Esophagus squamous epithelium (tissue), 5 donors: ENCODE measurements around the gene CTNND2. TPM values are rescaled to one million over a fixed set of nuclear protein-coding genes. Genes with fewer than 3 reads are reported as not detected.

Source experiments
- DNase-seq: peaks from one replicate; lab custom pipeline; 2025; lab: John Stamatoyannopoulos, UW
- H3K27ac ChIP-seq, 4 donors: fragments of 200-600 bp; sonication (generic); one replicate each; pipeline ENCODE4 v1.5.1; 2016 to 2019; ENCODE audit warnings: mild to moderate bottlenecking in 1 of 4
- H3K27me3 ChIP-seq, 4 donors: fragments of 200-600 bp; sonication (generic); 1 replicate in 3 of 4; 2 replicates in 1 of 4; pipeline versions ENCODE4 v1.5.1 to v1.6.0; 2017 to 2021; ENCODE audit warnings: antibody characterized with exemption in 1 of 4
- H3K36me3 ChIP-seq, 3 donors: fragments of 200-600 bp; sonication (generic); one replicate each; pipeline ENCODE4 v1.5.1; 2016 to 2019
- H3K4me1 ChIP-seq, 3 donors: fragments of 200-600 bp; sonication (generic); one replicate each; pipeline ENCODE4 v1.5.1; 2017 to 2019
- H3K4me3 ChIP-seq, 4 donors: fragments of 200-600 bp; sonication (generic); 1 replicate in 3 of 4; 2 replicates in 1 of 4; pipeline ENCODE4 v1.5.1; 2016 to 2019; ENCODE audit warnings: mild to moderate bottlenecking in 2 of 4, moderate library complexity in 1 of 4
- H3K9me3 ChIP-seq, 3 donors: fragments of 200-600 bp; sonication (generic); one replicate each; pipeline ENCODE4 v1.5.1; 2016 to 2019
- POLR2A ChIP-seq, 4 donors: fragments of 450-650 bp; IDR thresholded peaks; one replicate each; pipeline ENCODE4 v1.6.1; 2017; ENCODE audit warnings: antibody characterized with exemption in 4 of 4, mild to moderate bottlenecking in 4 of 4, moderate library complexity in 3 of 4
- WGBS, 2 donors: methylation state at CpG; one replicate each; pipeline ENCODE4 v1.1.5; 2018; 5-methylcytosine and 5-hydroxymethylcytosine counted together
- intact Hi-C: fragments of 100-400 bp; cut with DNase I; formaldehyde crosslinking; loops from one replicate; pipeline ENCODE4 v1.15.0; 2022
- total RNA-seq, 4 donors: library from RNA; depleted of rRNA; stranded (reverse); fragments of >200 nt; gene quantifications; one replicate each; pipeline ENCODE4 v1.1.0, GENCODE V29; 2016
- TF ChIP-seq, protein P1 (sequence below), 6 experiments: fragments of 450-650 bp in 4 of 6; fragments of 200-600 bp in 2 of 6; sonication (generic) in 2 of 6; IDR thresholded peaks; one replicate each; pipeline ENCODE4 v1.5.1; 2016 to 2019; ENCODE audit warnings: antibody characterized with exemption in 6 of 6, mild to moderate bottlenecking in 4 of 6, moderate library complexity in 4 of 6
- donor health status: DM: yes; HTN: yes; CAD: no.

The CTNND2 gene
- total RNA-seq, 4 donors from 2014 or later = 0.38 to 0.50 TPM; not detected in 2

DNA sequence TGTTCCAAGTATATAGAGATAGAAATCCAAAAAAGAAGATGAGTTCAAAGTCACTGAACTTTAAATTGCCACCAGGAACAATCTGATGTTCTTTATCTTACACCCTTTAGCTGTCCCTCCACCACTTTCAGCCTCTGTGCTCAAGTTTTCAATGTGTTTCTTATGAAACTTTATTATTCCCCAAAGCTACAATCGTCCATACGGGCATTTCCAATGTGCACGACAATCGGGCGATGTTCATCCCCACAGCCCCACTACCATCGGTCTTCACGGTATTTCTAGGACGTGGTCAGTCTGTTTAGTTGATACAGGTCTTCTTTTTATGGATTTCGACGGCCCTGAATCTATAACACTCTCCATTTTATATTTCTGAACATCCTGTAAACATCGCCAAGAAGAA, 904.5 kb downstream of the CTNND2 start:
- DNase-seq = no peak
- 86 to 87% methylated on average over 11 of the region's 11 CpGs for WGBS, 2 donors
- H3K9me3 ChIP-seq = no peaks in the 10 kb centered on the region

DNA sequence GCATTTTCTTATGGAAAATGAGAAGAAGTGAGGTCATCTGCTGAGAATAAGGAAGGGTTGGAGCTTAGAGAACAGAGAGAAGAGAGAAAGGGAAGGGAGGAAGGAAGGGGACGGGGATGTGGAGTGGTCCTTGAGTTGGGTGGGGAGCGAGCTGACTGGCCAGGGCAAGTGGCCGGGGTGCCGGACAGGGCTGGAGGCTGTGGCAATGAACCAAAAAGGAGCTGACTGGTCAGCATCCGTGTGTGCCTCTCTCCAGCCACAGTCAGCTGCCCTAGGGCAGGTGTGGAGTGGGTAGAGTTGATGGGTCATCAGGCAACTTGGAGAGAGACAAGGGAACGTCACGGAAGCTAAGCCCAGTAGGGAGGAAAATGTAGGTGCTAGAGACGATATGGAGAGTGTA, 908.4 kb downstream of the CTNND2 start:
- Histone ChIP-seq H3K27ac (no peak overlapping the region), H3K36me3 (no peaks in the 10 kb centered on the region), H3K27me3 (peaks cover 0 to 31% (median 0%) of the 10 kb centered on the region in 4 donors), H3K4me1 (no peaks in the 10 kb centered on the region), H3K9me3 (no peaks in the 10 kb centered on the region), H3K4me3 (no peak overlapping the region)
- intact Hi-C loops = no loop called here
- no peak for DNase-seq
- 85 to 88% methylated on average over 8 of the region's 8 CpGs for WGBS, 2 donors
- TF ChIP-seq, protein P1, sequence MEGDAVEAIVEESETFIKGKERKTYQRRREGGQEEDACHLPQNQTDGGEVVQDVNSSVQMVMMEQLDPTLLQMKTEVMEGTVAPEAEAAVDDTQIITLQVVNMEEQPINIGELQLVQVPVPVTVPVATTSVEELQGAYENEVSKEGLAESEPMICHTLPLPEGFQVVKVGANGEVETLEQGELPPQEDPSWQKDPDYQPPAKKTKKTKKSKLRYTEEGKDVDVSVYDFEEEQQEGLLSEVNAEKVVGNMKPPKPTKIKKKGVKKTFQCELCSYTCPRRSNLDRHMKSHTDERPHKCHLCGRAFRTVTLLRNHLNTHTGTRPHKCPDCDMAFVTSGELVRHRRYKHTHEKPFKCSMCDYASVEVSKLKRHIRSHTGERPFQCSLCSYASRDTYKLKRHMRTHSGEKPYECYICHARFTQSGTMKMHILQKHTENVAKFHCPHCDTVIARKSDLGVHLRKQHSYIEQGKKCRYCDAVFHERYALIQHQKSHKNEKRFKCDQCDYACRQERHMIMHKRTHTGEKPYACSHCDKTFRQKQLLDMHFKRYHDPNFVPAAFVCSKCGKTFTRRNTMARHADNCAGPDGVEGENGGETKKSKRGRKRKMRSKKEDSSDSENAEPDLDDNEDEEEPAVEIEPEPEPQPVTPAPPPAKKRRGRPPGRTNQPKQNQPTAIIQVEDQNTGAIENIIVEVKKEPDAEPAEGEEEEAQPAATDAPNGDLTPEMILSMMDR (IDR thresholded peaks at IDR 0.05) = no peak
- no peak for TF ChIP-seq POLR2A (IDR thresholded peaks at IDR 0.05)

More for the DNA sequence above, 904.5 kb downstream of the CTNND2 start:
- peaks cover 0 to 14% (median 0%) of the 10 kb centered on the region in 4 donors for H3K27me3 ChIP-seq
- TF ChIP-seq, protein P1 (IDR thresholded peaks at IDR 0.05) = no peak
- TF ChIP-seq POLR2A (IDR thresholded peaks at IDR 0.05) = no peak
- H3K36me3 ChIP-seq = no peaks in the 10 kb centered on the region
- H3K27ac ChIP-seq = no peak overlapping the region
- no peak overlapping the region for H3K4me3 ChIP-seq
- intact Hi-C loops = no loop called here
- no peaks in the 10 kb centered on the region for H3K4me1 ChIP-seq

- H3K4me3 ChIP-seq = no peak overlapping the region
- DNase-seq = no peak
- peaks cover 0 to 31% (median 0%) of the 10 kb centered on the region in 4 donors for H3K27me3 ChIP-seq
- WGBS, 2 donors = 56 to 73% methylated on average over 12 to 13 of the region's 30 CpGs
- no peak for TF ChIP-seq POLR2A (IDR thresholded peaks at IDR 0.05)
- TF ChIP-seq, protein P1 (IDR thresholded peaks at IDR 0.05) = no peak
- no peak overlapping the region for H3K27ac ChIP-seq
- H3K9me3 ChIP-seq = no peaks in the 10 kb centered on the region
- H3K36me3 ChIP-seq = no peaks in the 10 kb centered on the region
- no peaks in the 10 kb centered on the region for H3K4me1 ChIP-seq
- intact Hi-C loops = no loop called here
These were observed 909.9 kb downstream of the CTNND2 start for GRCh38 chr5:10994091-10994986.

GRCh38 chr5:10990634-10991033, 913.6 kb downstream of the CTNND2 start:
- intact Hi-C loops = no loop called here
- Histone ChIP-seq H3K27ac (no peak overlapping the region), H3K27me3 (peaks cover 0 to 53% (median 0%) of the 10 kb centered on the region in 4 donors), H3K36me3 (no peaks in the 10 kb centered on the region), H3K4me3 (no peak overlapping the region), H3K4me1 (no peaks in the 10 kb centered on the region), H3K9me3 (no peaks in the 10 kb centered on the region)
- TF ChIP-seq, protein P1 (IDR thresholded peaks at IDR 0.05) = no peak
- no peak for TF ChIP-seq POLR2A (IDR thresholded peaks at IDR 0.05)
- WGBS, 2 donors = 78 to 84% methylated on average over 9 of the region's 9 CpGs
- no peak for DNase-seq

DNA sequence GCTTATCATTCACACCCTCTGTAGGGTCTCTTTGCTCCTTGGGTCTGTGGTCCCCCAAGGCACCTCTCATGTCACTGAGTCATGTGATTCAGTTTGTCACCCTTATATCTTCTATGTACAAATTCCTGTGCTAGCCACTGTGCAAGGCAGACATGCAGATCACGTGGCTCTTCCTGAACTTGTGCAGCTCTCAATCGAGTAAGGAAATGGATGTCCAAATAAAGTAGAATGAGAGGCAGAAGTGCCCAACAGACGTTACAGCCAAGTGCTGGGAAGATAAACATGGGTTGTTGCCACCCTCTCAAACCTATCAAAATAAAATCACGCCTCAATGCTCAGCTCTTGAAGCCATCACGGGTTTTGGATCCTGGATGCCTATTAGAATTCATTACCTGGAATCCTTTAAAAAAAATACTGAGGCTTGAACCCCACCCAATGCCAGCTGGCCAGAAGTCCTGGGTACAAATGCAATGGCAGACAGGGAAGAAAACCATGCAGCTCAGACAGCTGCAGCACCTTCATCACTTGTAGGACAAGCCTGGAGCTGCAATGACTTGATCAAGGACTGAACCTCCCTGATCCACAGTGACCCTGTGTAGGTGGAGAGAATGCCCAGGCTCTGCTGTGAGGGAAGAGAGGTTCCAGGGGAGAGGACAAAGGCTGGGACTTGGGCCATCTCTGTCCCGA, 914.5 kb downstream of the CTNND2 start:
- no peak for DNase-seq
- Histone ChIP-seq H3K27me3 (peaks cover 0 to 50% (median 0%) of the 10 kb centered on the region in 4 donors), H3K4me3 (no peak overlapping the region), H3K4me1 (no peaks in the 10 kb centered on the region), H3K27ac (no peak overlapping the region), H3K36me3 (no peaks in the 10 kb centered on the region), H3K9me3 (no peaks in the 10 kb centered on the region)
- intact Hi-C loops = no loop called here
- TF ChIP-seq POLR2A (IDR thresholded peaks at IDR 0.05) = no peak
- TF ChIP-seq, protein P1 (IDR thresholded peaks at IDR 0.05) = no peak
- WGBS, 2 donors = 55 to 57% methylated on average over 4 to 6 of the region's 6 CpGs
